Right kidney (tissue), 1 donor: Measurements from ENCODE around the gene PTH2.
"Not testable (repeated sequence)": the region's sequence is repeated elsewhere in the genome, so short reads cannot be mapped to it uniquely, and the experiment has no call there.

Experiments used
- DNase-seq: peaks from one replicate; pipeline ENCODE4 v3.0.0-alpha.2; 2016

Gene PTH2

DNA sequence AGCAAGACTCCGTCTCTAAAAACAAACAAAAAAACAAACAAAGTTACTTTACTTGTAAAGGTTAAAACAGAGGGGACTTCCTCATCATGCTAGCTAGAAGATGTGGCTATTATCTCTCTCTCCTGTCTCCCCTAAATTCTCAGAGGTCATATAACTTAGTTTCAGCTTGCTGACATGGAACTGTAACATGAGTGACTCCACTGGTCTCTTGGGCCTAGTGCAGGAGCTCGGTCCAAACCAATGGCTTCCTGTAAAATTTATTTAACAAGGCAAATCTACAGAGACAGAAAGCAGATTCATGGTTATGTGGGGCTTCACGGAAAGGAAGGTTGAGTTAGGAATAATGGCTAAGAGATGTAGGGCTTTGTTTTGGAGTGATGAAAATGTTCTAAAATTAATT is 44.7 kb downstream of the PTH2 start:
- DNase-seq = no peak

GRCh38 chr19:49374665-49375434 is 48.4 kb downstream of the PTH2 start:
- DNase-seq = no peak

DNA sequence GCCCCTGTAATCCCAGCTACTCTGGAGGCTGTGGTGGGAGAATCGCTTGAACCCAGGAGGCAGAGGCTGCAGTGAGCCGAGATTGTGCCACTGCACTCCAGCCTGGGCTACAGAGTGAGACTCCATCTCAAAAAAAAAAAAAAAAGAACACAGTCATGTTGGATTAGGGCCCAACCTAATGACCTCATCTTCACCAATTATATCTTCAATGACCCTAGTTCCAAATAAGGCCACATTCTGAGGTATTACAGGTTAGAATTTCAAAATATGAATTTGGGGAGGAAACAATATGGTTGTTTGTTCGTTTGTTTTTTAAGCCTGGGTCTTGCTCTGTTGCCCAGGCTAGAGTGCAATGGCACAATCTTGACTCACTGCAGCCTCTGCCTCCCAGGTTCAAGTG is 50.1 kb downstream of the PTH2 start:
- not testable (repeated sequence) for DNase-seq
